Measurements from ENCODE around the gene CD160.

DNA sequence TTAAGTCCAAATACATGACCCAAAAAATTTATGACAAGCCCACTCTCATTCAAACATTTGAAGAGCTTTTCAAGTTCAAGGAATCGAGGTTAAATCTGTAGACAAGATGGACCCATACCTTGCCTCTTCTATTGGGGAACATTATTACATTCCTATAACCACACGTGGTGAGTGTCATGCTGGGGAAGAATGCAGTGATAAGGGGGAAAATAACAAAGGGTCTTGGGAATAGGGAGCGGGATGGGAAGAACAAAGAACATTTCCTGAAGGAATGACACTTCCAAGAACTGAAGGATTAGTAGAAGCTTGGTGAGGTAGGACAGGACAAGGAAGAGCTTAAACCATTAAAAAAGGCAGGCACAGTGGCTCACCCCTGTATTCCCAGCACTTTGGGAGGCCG lies 31.0 kb upstream of the CD160 start:
- TF ChIP-seq, protein P1, sequence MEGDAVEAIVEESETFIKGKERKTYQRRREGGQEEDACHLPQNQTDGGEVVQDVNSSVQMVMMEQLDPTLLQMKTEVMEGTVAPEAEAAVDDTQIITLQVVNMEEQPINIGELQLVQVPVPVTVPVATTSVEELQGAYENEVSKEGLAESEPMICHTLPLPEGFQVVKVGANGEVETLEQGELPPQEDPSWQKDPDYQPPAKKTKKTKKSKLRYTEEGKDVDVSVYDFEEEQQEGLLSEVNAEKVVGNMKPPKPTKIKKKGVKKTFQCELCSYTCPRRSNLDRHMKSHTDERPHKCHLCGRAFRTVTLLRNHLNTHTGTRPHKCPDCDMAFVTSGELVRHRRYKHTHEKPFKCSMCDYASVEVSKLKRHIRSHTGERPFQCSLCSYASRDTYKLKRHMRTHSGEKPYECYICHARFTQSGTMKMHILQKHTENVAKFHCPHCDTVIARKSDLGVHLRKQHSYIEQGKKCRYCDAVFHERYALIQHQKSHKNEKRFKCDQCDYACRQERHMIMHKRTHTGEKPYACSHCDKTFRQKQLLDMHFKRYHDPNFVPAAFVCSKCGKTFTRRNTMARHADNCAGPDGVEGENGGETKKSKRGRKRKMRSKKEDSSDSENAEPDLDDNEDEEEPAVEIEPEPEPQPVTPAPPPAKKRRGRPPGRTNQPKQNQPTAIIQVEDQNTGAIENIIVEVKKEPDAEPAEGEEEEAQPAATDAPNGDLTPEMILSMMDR (IDR thresholded peaks at IDR 0.05), result no peak
- TF ChIP-seq POLR2A (IDR thresholded peaks at IDR 0.05), result no peak

Data from transverse colon (tissue), 3 donors.